A549 (cell line): ENCODE measurements around the gene TYW5.

ENCODE experiments used
- CEBPB ChIP-seq, 2 experiments: fragments of >200 bp in 1 of 2; sonication (Bioruptor Twin) in 1 of 2; formaldehyde crosslinking in 1 of 2; IDR thresholded peaks; 2 replicates each; pipeline ENCODE4 v1.6.1; 2012 to 2016
- CTCF ChIP-seq: fragments of >200 bp; sonication (Bioruptor Twin); formaldehyde crosslinking; IDR thresholded peaks from 3 replicates; pipeline ENCODE4 v1.5.1; 2016
- POLR2A ChIP-seq: IDR thresholded peaks from 2 replicates; pipeline ENCODE4 v1.6.1; 2012; ENCODE audit warnings: mild to moderate bottlenecking, low read length
- TF ChIP-seq, protein P1 (sequence below): fragments of 150-350 bp; IDR thresholded peaks from 2 replicates; pipeline ENCODE4 v1.6.1; 2014; ENCODE audit warnings: low read depth, mild to moderate bottlenecking, low read length

- TF ChIP-seq, protein P1, sequence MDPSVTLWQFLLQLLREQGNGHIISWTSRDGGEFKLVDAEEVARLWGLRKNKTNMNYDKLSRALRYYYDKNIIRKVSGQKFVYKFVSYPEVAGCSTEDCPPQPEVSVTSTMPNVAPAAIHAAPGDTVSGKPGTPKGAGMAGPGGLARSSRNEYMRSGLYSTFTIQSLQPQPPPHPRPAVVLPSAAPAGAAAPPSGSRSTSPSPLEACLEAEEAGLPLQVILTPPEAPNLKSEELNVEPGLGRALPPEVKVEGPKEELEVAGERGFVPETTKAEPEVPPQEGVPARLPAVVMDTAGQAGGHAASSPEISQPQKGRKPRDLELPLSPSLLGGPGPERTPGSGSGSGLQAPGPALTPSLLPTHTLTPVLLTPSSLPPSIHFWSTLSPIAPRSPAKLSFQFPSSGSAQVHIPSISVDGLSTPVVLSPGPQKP: no peak
- TF ChIP-seq CEBPB (IDR thresholded peaks at IDR 0.05): no peak
- no peak for TF ChIP-seq POLR2A
- no peak for TF ChIP-seq CTCF
These were observed 4.3 kb downstream of the TYW5 start for GRCh38 chr2:199951023-199951422.
